Measurements from ENCODE around the gene ROR2.

The ROR2 gene

DNA sequence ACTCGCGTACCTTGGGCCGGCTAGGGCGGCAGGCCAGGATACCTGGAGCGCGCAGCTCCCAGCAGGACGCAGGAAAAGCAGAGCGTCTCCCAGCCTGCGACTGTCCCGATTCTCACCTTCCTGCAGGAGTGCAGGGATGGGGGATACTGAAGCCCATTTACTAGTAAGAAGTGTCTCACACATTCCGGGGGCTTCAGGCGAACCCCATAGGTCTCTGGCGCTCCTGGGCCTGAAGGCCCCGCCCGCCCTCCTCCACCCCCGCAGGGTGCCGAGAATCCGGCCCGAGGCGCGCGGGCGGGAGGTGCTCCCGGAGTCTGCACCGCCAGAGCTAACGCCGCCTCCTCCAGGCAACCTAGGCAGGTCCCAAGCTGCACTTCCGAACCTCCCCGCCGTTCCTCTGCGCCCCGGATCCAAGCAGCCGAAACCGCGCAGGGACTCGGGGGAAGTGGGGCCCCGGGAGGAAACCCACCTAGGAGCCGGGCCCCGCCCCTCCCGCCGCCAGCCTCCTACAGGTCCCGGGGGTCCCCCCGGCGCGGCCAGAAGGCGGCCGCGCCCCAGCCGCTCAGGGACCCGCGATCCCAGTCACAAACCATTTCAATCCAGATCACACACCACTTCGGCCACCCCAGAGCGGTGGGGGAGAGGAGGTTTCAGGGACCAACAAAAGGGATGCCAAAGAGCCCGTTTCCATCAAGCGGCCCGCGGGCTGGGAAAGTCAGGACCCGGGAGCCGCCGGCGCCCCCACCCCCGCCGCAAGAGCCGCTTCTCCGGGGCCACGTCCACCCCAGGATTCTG is 1.2 kb downstream of the ROR2 start:
- peak; percentile 34 to 54 for DNase-seq

DNA sequence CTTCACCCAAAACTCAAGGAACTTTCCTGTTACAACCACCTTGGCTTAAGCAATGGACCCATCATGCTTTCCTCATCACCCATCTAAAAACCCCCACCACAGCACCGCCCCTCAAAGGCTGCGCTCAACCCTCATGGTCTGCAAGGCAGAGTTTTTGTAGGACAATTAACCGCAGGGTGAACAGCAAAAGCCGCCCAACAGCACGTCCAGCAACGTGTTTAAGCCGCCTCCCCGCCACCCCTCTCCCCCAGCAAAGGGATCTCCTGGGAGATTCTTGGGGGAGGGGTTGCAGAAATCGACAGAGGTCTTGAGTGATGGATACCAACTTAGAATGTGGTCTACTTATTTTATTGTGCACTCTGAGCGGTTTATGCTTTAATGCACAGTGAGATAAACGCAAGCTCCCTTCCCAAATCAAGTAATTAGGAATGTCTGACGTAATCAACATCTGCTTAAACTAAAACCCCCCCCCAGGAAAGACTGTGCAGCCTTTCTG is 1.9 kb downstream of the ROR2 start:
- DNase-seq = no peak

DNA sequence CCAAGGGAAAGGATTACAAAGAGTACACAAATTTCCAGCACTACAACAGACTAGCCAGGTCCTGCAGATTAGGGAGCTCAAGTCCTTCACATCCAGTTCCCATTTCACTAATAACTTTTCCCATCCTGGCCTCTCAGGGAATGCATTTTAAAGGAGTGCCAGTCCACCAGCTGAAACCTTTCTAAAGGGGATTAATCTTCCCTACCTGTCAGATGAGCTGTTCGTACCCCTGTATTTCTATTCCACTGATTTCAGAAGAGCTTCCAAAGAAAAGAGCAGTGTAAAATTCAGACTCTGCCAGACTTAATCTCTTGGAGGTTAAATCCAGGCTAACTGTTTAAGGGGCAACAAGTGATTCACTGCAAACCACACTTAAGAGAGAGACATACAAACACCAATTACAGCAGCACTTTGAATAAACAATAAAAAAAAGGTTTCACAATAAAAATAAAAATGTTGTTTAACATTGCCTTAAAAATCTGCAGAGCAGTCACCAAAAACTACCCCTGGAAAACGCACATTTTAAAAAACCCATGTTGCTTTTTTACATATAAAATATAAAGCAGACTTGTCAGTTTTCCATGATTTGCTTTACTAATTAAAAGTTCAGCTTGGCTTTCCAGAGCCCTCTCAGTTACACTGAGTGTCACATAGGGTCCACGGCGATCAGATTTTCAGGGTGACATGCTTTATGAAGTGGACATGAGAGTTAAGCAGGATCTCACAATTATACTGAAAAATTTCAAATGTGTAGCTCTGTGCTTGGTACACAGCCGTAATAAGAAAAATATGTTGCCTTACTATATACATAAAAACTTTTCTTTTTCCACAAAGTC is 3.2 kb downstream of the ROR2 start:
- DNase-seq = no peak

DNA sequence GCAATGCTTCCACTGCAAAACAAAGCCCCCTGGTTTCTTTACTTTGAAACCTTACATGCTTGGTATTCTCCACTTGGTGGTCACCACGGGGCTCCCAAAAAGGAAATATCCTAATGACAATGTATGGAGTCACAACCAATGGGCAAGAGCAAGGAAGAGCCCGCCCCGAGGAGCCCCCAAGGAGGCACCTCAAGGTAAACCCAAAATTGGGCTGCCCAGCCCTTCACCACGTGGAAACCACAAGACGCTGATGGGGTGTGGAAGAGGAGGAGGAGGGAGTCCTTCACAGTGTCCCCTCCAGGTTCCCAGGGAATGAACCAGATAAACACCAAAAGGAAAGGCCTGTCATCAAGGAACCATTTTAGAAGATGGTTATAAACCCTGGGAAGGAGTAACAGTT is 3.8 kb downstream of the ROR2 start:
- no peak for DNase-seq

DNA sequence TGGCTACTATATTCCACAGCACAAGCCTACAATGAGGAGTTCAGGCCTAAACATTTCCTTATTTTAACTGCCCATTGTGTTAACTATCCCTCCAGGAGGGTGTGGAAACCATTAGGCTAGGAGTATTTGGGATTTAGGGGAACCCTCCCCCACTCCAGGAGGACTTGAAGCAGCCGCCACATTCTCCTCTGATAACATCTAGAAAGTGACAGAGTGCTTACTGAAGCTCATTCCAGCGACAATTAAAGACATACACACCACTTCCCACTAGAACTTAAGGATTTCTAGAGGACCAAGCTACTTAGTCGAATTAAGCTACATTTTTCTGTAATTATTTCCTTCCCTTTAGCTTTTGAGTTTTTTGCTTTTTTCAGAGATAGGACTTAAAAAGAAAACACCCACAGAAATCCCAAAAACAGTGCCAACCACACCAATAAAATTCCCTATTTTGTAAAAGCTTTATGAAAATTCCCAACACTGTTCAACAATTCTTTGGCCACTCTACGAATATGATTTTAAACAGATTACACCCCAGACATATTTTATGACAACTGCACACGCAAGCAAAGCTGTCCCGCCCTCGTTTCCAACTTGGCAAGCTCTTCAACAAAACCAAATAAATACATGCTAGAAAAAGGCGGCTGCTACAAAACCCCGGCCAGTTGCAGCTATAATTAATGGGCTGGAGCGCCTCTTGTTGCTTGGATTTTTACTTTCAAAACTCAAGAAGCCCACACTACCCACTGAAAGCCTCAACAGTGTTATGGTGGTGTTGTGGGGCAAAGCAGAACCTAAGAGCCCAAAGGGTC is 4.5 kb downstream of the ROR2 start:
- DNase-seq = peak in 1 of 2 experiments; percentile 37

DNA sequence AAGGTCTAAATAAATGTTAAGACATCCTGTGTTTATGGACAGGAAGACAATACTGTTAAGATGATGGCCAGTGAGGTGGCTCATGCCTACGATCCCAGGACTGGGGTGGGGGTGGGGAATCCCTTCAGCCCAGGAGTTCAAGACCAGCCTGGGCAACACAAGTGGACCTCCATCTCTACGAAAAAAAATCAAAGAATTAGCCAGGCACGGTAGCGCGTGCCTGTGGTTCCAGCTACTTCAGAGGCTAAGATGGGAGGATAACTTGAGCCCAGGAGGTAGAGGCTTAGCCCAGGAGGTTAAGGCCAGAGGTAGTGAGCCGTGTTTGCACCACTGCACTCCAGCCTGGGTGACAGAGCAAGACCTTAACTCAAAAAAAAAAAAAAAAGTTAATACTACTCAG is 5.3 kb downstream of the ROR2 start:
- no peak for DNase-seq

DNA sequence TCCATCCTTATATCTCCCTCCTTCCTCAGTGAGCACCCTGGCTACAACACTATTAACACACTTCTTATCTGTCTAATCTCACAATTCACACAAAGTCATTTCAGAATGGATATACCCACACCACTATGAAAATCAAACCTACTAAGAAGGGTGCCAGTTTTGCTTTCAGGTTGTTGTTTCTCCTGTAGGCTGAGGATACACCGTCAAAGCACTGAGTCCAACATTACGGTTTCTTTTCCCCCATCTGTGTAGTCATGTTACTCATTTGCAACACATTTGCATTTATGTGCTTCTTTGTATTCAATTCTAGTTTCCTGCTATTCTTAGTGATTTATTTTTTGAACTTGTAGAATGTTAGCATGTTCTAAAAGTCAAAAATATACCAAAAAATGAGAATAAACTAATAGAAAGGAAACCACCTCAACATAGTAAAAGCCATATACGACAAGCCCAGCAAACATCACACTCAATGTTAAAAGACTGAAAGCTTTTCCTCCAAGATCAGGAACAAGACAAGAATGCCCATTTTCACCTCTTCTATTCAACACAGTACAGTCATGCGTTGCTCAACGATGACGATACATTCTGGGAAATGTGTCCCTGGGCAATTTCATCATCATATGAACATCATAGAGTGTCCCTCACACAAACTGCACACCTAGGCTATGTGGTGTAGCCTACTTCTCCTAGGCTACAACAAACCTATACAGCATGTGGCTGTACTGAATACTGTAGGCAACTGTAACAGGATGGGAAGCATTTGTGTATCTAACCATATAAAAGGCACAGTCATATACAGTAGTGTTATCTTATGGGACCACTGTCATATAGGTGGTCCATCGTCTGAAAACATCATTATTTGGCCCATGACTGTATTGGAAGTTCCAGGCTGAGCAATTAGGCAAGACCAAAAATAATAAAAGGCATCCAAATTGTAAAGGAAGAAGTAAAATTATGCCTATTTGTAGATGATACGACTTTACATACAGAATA is 6.3 kb downstream of the ROR2 start:
- DNase-seq = no peak

DNA sequence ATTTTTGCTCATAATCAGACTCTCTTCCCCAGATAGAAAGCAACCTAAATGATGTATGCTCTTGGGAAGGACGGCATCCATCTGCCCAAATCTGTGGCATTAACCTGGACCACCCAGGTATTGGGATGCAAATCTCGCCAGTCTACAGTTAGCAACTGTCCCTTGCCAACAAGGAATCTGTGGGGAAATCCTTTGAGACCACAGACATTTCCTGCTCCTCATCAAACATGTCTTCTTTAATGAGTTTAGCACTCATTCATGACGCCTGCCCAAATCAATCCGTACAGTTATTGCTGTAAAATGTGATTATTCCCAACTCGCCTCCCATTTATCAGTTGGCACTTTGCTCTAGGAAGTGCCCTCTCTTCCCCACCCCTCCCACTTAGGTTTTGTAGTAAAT is 7.8 kb downstream of the ROR2 start:
- DNase-seq = no peak

DNA sequence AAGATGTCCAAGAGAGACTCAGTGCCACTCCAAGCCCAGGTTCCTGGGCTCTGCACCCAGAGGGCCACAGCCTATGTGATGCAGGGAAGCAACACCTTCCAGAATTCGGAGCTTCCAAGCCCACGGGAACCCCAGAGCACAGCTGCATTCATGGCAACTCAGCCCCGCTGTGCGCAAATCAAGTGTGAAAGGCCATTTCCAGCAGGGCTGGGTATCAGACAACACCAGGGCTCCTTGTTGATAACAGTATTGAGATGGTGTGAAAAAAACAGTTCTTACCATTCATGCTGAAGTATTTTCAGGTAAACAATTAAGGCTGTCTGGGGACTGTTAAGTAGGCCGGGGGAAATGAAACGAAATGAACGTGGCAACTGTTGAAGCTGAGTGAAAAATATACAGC is 10.1 kb downstream of the ROR2 start:
- no peak for DNase-seq

DNA sequence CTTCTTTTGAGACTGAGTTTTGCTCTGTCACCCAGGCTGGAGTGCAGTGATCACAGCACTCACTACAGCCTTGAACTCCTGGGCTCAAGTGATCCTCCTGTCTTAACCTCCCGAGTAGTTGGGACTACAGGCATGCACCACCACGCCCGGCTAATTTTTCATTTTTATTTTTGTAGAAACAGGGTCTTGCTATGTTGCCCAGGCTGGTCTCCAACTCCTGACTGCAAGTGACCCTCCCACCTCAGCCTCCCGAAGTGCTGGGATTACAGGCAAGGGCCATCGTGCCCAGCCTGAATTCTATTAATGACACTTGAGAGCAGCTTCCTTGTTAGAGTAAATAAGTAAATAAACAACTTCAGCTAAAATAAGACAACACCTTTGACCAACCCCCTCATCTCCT is 12.3 kb downstream of the ROR2 start:
- DNase-seq = no peak

DNA sequence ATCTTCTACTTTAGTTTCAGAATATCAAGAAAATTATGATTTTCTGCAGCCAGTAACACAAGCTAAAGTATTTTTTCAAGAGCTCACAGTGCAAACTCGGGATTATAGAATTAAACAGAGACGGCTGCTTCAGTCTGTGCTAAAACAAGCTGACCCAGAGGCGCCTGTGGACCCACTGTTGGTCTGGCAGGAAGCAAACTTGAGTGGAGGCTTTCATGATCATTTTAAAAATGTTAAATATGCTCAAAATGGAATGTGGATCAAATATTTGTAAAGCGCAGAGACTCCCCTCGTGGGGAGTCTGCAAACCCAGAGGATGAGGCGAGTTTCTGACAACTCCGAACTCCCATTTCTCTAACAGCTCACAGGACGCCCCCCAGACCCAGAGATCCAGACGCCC is 13.0 kb downstream of the ROR2 start:
- DNase-seq = no peak

DNA sequence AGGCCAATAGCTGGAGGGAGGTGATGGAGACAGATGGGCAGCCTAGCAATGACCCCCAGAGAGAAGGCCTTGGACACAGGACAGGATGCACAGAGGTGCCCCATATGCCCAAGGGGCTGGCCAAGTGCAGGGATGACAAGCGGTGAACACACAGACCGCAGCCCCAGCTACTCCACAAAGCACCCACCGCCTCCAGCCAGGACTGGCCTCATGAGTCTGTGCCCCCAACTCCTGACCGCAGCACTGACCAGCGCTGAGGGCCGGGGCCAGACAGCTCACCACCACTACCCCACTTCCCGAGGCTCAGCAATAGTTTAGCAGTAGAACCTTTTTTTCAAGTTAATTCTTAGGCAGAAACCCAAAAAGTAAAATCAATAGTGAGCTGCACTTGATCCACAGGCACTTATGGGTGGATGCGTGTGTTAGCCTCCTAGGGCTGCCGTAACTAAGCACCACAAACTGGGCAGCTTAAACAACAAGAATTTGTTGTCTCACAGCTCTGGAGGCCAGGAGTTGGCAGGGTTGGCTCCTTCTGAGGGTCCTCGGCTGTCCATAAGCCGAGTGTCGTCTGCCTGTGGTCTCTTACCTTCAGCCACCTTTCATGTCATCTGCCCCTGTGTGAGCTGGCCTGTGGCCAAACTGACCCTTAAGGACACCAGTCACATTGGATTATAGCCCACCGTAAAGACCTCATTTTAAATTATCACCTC is 14.1 kb downstream of the ROR2 start:
- DNase-seq = no peak

DNA sequence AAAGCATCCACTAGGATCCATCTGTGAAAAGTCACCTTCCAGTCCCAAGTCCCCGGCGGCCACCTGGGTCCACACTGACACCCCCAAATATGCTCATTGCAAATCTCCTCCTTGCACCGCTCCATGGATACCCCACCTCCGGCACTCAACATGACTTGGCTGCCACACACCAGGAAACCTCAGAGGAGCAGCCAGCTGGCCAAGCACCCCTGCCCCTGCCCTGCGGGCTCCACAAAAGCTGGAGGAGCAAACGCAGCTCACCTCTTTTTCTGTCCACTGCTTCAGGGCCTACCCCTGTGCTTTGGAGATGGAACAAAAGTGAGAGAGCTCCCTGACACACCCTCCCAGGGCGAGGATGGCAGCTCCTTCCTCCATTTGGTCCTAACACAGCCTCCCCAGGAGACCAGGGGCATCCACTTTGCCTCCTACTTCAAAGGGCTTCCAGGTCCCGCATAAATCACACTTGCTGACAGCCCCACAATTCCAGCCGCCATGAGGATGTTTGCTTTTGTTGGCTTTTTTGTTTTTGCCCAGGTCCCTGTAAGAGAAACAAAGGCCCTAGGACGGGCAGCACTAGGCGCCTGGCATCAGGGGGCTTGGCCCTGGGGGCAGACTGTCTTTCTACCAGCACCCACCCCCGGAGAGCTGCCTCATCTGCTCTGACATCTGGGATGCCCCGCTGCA is 14.8 kb downstream of the ROR2 start:
- no peak for DNase-seq

DNA sequence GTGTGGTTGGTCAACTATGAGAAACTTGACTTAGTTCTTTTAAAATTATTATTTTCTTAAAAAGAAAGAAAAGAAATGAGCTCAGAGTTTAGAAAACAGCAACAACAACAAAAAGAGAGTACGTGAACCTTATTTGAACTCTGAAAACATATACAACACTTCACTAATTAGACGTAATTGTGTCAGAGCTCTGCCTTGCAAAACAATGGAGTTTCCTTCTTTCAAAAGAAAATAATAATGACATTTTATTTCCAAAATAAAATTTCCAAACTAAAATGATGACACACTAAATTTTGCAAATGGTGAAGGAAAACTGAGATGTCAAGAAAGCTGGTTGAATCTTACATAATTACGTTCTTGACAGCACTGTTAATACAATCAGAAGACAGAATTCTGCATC is 15.4 kb downstream of the ROR2 start:
- no peak for DNase-seq

DNA sequence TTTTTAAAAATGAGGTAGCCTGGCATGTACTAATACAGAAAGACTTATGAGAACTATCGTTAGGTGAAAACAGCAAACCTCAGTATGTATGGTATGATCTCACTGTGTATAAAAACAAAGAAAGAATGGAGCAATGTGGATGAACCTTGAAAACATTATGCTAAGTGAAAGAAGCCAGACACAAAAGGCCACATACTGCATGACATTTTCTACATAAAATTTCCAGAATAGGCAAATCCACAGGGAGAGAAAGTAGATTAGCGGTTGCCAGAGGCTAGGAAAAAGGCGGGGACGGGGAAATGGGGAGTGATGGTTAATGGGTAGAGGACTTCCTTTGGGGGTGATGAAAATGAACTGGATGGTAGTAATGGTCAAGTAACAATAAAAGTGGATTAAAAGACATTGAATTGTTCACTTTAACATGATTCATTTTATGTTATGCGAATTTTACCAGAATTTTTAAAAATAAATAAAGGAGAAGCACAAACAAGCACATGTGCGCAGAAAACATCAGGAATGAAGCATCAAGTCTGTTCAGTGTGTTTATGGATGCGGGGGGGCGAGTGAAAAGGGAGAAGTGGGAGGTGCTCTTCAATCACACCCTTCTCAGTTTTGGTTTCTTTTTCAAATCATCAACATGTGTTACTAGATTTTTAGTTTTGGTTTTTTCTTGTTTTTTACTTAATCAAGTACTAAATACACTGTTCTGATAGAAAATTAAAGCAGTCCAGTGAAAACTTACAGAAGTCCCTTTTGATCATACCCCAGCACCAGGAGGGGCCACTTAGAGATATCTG is 16.3 kb downstream of the ROR2 start:
- no peak for DNase-seq

DNA sequence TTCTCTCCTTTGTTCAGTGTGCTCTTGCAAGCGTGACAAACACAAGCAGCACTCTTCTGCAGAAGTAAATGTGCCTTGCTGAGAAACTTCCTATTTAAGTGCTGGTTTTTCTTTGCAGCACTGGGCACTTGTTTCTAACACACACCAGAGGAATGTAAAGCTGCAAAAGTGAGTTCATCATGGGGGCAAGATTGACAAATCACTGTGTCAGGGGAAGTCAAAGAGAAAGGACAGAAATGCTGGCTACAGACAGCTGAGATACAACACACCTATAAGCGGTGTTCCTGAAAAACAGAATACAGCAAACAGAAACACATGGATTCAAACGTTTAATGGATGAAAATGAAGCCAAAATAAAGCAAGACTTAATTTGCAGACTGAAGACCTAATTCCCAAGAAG is 19.6 kb downstream of the ROR2 start:
- DNase-seq = no peak

DNA sequence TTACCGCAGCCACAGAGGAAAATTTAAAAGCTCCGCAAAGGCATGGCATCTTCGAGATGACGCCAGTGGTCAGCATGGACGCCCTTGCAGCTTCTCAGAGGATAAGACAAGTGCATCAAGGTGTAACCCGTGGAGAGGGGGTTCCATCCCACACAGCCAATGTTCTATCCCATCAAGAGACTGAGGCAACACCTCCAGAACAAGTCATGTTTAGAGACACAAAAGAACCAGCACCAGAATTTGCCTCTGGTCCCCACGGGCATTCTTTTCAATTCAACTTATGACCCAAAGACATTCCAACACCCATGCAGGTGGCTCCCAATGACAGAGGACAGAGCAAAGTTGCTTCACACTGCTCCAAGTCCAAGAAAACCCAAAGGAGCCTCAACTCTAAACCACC is 20.7 kb downstream of the ROR2 start:
- no peak for DNase-seq

DNA sequence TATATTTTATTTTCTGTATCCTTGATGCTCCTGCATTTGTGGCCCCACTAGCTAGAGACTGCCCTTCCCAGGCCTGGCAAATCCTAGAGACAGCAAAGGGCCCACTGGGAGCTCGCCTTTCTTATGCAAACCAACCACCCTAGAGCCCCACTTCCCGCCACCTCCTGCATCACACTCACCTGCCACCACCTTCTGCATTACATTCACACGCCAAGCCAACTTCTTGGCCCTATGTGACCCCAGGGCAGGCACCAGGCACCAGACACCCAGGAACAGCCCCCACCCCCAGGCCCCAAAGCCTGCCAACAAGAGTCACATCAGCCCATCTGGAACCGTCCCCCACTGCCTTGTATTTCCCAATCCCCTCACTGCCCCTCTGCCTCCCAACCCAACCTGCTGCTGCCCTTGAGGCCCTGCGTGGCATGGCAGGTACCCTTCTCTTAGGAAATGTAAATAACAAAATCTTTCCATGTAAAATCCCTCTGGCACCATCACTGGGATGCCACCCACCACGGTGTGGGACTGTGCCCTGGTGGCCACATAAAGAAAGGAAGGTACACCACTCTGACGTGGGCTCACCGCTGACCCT is 22.0 kb downstream of the ROR2 start:
- DNase-seq = no peak

DNA sequence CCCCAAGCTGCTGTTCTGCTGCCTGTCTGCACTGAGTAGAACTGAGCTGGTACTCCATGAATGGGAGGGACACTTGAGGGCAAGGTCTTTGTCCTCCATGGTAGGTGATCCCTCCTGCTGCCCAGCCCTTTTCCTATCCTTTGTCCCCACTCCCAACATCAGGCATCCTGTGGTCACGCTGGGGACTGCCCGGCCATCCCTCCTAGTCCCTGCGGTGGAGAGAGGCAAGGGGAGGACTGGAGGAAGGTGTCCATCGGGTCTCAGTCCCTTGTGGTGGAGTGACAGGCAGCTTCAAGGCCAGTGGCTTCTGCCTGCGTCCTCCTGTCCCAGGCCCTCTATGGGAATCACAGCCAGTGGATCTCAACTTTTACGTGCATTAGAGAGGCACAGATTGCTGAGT is 25.9 kb downstream of the ROR2 start:
- DNase-seq = no peak

DNA sequence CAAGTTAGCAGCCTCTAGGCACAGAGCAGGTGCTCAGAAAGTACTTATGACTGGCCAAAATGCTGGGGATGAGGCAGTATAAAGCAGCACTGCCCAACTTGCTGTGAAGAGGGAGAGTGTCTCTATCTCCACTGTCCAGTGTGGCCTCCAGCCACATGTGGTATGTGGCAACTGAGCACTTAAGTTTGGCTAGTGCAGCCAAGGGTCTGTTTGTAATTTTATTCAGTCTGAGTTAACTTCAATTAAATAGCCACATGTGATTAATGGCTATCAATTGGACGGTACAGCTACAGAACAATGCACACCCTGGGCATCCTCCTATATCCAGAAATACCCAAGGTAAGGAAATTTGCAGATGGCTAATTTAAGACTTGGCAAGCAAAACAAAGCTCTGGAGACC is 26.9 kb downstream of the ROR2 start:
- no peak for DNase-seq
